ENCODE results near the gene SNAPC1.

DNA sequence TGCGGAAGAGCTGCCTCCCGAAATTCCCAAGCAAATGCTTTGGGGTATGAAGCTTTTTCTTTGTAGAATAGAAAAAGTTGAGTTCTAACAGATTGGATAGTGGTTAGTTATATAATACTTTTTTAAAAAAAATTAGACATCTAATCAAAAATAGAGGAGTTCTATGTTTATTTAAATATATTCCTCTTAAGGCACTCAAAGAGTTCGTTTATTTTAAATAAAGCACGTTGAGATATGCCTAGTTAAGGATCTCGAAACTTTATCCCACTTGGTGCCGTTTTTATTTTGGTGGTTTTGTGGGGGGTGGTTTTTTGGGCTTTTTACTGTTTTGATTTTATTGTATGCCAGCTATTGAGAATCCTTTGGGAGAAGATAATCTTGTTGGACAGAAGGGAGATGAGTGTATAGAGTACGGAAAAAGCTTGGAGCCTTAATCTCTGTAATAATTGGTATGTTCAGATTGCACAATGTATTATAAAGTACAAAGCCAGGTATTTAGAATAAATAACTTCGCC, 10.7 kb upstream of the SNAPC1 start:
- TF ChIP-seq MEIS1 (CRISPR knock-in tag; IDR thresholded peaks at IDR 0.05; ENCODE audit: borderline replicate concordance) (no peak), ZNF768 (tag by site-specific recombination; IDR thresholded peaks at IDR 0.05) (no peak), BCL11B (tag by site-specific recombination; IDR thresholded peaks at IDR 0.05; ENCODE audit: low read depth) (no peak)
- TF ChIP-seq, protein P1, sequence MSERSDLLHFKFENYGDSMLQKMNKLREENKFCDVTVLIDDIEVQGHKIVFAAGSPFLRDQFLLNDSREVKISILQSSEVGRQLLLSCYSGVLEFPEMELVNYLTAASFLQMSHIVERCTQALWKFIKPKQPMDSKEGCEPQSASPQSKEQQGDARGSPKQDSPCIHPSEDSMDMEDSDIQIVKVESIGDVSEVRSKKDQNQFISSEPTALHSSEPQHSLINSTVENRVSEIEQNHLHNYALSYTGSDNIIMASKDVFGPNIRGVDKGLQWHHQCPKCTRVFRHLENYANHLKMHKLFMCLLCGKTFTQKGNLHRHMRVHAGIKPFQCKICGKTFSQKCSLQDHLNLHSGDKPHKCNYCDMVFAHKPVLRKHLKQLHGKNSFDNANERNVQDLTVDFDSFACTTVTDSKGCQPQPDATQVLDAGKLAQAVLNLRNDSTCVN (tag by site-specific recombination; optimal IDR thresholded peaks at IDR 0.05) = no peak
- TF ChIP-seq, protein P2, sequence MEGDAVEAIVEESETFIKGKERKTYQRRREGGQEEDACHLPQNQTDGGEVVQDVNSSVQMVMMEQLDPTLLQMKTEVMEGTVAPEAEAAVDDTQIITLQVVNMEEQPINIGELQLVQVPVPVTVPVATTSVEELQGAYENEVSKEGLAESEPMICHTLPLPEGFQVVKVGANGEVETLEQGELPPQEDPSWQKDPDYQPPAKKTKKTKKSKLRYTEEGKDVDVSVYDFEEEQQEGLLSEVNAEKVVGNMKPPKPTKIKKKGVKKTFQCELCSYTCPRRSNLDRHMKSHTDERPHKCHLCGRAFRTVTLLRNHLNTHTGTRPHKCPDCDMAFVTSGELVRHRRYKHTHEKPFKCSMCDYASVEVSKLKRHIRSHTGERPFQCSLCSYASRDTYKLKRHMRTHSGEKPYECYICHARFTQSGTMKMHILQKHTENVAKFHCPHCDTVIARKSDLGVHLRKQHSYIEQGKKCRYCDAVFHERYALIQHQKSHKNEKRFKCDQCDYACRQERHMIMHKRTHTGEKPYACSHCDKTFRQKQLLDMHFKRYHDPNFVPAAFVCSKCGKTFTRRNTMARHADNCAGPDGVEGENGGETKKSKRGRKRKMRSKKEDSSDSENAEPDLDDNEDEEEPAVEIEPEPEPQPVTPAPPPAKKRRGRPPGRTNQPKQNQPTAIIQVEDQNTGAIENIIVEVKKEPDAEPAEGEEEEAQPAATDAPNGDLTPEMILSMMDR (tag by site-specific recombination; IDR thresholded peaks at IDR 0.05) = no peak

Measured in HEK293 (cell line).